NOMO-1 (cell line): ENCODE measurements around the gene PLXNC1.

Source experiments
- DNase-seq, 2 experiments: peaks; one replicate each; lab custom pipeline; 2025; ENCODE audit not compliant: unreplicated experiment in 2 of 2; lab: John Stamatoyannopoulos, UW

Gene PLXNC1

DNA sequence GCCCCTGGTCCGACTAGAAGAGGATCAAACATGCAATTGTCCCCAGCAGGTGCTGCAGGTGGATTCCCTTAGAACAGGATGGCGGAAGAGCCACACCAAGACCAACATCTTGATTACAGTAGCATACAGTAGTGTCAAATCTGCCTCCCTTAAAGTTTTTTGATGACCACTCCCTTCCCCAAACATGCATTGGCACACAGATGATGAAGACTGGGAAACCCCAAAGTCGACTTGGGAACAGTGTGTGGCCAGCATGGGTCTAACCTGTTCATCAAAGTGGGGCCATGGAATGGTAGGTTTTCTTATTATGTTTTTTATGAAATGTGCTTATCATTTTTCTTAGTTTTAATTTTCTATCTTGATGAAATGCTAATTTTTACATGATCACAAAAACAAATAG is 8.8 kb downstream of the PLXNC1 start:
- no peak for DNase-seq

DNA sequence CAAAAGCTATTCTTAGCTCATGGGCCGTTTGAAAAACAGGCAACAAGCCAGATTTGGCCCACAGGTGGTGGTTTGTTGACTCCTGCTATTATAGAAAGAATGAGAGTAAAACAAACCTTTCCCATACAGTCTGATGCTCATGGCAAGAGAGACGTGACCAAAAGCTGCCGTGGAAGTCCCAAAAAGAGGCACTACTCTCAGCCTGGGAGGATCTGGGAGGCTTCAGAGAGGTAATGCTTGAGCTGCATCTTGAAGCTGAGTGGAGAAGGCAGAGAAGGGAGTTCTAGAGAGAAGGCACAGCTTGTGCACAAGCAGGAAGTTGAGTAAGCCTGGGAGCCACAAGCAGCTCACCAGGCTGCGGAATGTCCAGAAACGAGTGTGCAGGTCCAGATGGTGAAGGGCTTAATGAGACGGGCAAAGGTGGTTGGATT is 9.6 kb downstream of the PLXNC1 start:
- peak; percentile 22 to 44 for DNase-seq

DNA sequence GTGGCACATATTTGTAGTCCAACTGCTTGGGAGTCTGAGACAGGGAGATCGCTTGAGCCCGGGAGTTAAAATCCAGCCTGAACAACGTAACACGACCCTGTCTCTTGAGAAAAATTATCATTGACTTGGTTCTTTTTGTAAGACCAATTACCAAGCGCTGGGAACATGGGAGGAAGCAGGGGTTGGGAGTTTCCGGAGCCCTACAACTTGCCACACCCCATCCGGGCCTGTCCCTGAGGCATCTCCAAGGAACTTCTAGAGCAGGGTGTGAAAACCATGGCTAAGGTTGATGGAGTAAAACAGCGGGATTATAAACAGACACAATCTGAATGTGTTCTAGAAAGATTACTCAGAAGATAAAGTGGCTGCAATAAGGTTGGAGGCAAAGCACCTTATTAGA is 10.3 kb downstream of the PLXNC1 start:
- DNase-seq: no peak

GRCh38 chr12:94162108-94162507 is 13.7 kb downstream of the PLXNC1 start:
- DNase-seq: no peak

- DNase-seq: no peak
These were observed 15.5 kb downstream of the PLXNC1 start for GRCh38 chr12:94163850-94164249.

GRCh38 chr12:94165138-94165537 is 16.8 kb downstream of the PLXNC1 start:
- DNase-seq: no peak

DNA sequence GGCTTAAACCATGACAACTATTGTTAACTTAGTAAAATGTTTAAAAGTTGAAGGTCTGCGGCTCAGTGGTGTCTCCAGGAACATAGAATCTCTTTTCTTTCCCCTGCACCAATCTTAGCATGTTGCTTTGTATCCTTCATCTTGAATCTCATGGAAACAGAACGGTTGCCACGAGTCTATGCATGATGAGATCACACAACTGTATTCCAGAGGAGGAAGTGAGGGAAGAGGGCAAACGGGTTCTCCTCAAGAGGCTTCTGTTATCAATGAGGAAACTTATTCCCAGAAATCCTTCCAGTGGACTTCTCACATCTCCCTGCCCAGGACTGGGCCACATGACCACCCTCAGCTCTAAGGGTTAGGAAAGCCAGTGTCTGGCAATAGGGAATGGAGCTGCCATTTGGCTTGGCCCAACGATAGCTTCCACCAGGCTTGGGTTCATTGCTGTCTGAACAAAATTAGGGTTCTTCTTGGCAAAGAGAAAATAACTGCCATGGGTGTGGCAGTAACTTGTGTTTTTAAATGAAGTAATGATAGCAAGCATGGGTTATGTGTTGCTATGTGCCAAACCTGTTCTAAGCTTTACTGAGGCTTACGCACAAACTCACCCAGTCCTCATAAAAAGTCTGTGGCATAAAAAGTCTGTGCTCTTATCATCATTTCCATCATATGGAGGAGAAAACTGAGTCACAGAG is 17.4 kb downstream of the PLXNC1 start:
- DNase-seq: no peak

DNA sequence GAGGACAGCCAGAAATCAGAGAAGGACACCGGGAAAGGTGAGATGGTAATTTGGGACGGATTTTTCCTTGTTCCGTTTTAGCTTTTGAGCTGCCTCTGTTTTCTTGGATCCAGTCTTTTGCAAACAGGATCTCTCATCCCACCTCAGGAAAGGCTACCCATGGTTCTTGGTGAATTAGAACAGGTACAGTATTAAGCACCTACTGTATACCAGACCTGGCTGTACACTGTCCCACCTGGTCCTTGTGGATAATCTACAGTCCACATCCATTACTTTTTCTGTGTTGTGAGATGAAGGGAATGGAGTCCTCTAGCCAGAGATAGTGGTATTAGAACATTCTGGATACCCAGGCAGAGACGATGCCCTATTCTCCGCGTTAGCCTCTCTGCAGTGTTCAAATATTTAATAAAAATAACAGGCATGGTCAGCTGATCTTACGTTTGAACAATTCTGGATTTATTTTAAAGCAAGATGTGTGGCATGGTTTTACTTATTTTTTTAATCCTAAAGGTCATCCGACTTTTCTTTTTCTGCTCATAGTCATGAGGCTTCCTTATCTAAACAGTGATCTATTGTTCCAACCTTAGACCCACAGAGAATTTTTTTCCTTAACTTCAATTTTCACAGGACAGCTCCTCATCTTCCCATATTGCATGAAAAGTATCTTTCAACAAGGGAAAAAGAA is 18.8 kb downstream of the PLXNC1 start:
- DNase-seq: no peak

DNA sequence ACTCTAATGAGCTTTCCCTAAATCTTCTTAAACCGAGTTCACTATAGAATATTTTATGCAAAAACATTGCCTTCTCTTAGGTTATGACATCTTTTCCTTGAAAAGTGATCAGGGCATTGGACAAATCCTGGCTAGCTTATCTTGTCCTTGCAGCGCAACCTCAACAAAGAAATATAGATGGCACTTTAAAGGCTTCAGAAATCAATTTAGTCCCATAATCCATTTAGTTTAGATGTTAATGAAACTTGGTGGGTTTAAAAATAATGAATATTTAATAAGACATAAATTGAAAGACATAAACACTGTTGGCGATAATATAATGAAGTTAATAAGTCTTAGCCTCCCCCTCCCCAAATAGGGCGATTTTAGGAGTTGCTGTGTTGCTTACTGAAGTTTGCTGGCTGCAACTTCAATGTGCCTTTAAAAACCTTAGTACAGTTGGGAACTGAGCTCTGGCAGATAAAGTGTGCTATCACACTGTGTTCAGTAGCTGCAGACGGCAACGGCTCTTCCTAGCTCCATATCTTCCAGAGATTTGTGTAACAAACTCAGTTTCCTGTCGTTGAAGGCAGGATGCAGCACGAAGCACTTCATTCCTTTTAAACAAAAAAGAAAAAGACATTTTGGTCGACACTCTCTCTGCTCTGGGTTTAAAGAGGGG is 19.5 kb downstream of the PLXNC1 start:
- no peak for DNase-seq

DNA sequence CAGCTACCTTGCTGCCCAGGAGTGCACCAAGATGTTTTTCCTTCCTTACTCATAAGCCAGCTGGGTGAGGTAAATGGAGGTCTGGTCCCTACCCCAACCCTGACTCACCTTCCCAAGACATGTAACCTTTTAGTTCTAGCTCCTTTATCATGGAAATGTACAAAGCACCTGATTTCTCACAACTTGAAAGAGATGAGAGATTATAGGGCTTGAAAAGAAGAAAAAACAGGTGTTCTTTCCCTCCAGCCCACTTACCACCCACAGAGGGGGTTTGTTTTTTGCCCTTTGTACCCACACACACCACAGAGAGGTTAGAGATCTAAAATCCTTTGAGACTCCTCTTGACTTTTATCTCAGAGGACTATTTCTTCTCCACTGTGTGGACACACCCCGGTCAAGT is 21.1 kb downstream of the PLXNC1 start:
- no peak for DNase-seq

DNA sequence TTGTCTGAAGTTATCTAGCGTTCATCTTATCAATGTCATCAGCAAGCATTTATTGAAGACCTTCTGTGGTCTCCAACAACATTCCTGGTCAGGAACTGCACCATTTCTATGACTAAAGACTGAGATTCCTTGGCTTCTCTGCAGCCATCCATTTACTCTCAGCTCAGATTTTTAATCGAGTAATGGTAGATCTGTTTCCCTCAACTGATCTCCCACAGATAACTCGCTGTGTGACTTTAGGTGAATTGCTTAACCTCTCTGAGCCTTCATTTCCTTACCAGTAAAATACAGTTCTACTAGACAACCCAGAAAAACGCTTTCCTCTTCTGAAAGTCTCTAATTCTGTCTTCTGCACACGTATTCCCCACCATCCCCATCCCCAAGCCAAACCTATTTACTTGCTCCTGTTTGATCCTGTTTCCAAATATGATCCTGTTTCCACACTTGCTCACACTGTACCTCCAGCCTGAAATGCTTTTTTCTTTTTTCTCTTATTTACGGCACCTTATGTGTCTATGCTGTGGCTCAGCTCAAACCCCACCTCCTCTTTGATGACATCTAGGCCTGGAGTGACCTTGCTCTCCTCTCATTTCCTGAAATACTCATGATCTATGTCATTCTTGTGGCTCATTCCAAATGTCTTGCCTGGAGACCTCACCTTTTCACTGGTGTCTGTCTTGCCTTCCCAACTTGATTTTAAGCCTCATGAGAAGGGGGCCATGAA is 21.8 kb downstream of the PLXNC1 start:
- no peak for DNase-seq

DNA sequence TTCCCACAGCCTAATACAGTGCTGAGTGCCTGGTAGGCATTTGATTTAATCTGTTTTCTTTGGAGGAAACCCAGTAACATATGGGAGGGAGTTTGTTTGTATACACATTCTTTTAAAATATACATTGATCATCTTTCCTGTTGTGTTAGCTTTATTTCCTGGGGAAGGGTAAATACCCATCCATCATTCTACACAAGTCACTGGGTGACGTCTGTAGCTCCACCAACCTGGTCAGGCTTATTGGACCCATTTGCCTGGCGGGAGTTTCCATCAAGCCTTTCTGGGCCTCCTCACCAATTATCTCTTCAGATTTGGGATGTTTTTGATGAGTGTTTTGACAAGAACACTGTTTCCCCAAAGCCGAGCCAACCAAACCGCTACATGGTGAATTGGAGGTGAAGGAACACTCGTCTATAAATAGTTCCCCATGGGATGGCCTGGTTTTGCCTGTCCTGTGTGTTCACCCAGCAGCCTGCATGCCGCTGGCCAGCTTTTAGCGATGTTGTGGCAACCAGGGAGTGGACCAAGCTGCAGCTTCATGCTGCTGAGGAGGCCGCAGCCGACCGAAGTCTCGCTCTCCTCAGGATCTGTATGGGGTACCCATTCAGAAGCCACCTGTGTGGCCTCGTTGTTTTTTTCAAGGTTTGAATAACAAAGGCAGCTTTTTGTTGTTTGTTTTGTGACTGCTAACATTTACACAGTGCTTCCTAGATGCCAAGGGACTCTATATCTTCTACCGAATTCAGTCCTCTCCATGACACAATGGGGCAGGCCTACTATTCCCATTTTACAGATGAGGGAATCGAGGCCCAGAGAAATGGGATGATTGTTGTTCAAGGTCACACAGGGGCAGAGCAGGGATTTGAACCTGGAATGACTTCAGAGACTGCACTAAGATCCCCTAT is 22.6 kb downstream of the PLXNC1 start:
- no peak for DNase-seq

GRCh38 chr12:94171595-94171930 is 23.2 kb downstream of the PLXNC1 start:
- DNase-seq: no peak

DNA sequence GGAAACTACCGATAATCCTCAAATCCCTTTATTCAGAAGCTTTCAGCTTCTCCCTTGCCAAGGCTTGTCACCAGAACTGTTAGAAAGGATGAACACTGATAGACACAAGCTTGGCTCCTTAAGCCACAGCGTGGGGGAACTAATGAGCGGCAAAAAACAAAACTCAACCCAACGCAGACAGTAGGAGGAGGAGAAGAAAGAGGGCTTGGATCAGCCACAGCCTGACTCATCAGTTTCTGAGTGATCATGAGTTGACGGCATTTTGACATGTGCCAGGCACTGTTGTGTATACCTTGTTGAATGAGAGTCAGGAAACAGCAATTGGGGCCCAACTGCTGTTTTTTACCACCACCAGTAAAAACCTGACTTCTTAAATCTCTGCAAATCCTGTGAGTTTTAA is 23.7 kb downstream of the PLXNC1 start:
- peak; percentile 17 to 45 for DNase-seq

DNA sequence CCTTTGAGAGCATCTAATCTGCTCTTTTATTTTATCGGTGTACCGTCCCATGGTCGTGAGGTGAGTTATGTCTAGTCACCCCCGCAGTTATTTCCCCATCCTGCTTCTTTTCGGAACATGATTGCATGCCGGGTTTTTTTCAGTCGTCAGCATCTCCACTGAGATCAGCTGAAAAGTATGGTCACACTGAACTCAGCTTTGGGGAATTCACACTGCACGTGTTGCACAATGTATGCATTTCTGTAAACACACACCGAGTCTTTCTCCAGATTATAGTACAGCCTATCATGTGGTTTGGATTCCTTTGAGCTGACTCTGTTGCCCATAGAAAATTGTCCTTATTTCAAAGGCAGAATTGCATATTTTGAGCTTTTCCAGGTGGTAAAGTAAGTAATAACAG is 24.6 kb downstream of the PLXNC1 start:
- peak; percentile 31 to 83 for DNase-seq

DNA sequence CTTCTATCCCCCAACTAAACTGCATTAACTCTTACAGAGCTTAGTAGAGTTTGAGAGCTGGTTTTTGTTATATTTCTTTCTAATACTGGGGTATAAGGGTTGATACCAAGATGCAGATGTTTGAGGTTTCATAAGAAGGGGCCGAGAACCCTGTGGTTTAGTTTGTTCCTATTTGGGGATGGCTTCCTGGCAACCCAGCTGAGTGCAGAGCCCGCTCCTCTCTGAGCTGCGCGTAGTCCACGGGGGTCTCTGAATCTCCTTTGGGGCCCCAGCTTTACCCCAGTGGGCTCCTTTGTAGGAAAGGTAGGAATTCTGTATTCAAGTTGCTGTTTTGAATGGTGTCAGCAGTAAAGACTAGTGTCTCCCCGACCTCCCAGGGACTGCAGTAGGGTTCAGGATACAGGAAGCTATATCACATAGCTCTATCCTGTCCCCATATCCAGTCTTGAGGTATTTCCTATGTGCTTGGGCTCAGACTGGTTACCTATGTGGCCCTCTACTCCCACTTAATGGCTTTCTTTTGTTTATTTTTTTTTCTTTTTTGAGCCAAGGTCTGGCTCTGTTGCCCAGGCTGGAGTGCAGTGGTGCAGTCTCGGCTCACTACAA is 25.4 kb downstream of the PLXNC1 start:
- peak; percentile 36 to 56 for DNase-seq

DNA sequence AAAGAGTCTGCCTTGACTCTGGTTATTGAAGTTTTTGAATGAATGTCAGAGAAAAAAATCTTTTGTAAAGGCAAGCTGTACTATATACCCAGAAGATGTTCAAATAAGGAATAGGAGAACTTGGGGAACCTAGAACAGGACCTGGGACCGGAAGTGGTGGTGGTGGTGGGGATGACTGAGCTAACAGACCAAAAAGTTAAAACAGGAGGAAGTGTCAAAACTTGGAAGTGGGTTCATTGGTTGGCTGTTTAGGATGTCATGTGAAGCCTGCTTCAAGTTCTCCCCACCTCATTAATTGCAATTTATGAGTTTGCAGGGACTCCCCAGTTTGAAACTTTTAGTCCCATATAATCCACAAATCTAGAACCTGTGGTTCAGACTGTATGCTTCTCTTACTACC is 26.2 kb downstream of the PLXNC1 start:
- peak; percentile 88 to 92 for DNase-seq

DNA sequence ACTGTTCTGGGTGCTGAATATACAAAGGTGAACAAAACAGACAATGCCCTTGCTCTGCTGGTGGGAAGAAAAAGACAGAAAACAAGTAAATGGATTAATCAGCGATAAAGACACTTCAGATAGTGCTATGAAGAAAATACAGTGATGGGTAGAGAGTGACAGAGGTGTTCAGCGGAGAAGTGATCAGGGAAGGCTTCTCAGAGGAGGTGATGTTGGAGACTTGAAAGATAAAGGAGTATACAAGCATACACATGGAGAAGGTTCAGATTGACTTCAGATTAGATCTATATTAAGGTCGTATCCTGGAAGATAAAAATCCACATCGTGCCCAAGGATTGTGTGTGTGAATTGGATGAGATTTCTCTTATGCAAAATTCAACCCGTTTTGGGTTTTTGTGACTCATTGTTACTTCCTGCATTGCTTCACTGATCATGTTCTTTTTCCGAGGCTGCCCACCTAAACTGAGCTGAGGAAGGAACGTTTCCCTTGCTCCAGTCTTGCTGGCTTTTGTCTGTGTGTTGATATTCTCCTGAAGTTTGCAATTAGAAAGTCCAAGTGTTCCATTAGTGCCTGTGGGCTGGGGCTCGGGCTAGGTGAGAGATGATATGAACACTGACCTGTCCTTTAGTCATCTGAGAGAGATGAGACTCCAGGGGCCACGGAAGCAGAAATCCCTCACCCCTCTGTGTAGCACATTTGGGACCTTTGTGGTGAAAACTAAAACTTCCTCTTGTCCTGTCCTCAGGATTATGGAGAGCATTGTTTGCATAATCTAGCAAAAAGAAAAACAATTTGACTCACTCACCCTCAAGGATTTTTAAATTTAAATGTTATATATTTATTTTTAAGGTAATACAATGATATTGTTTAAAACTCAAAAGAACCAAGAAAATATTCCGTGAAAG is 27.6 kb downstream of the PLXNC1 start:
- peak; percentile 58 to 64 for DNase-seq

- no peak for DNase-seq
These were observed 29.7 kb downstream of the PLXNC1 start for GRCh38 chr12:94178054-94178453.
